OCI-LY1 (cell line): ENCODE measurements around the gene SH2D5.

Experiments
- H2AFZ ChIP-seq: fragments of 200-600 bp; sonication (generic), shearing (Covaris generic); 2 replicates; pipeline ENCODE4 v1.6.0; 2014; ENCODE audit warnings: antibody characterized with exemption, mild to moderate bottlenecking, low read length
- H3F3A ChIP-seq: fragments of 200-600 bp; sonication (generic), shearing (Covaris generic); 2 replicates; pipeline ENCODE4 v1.6.0; 2014; ENCODE audit warnings: mild to moderate bottlenecking, antibody characterized with exemption, low read length, moderate library complexity; ENCODE audit not compliant: insufficient read depth
- H3K27ac ChIP-seq: fragments of 200-600 bp; sonication (generic); 2 replicates; pipeline ENCODE4 v1.5.1; 2014; ENCODE audit warnings: low read length, mixed run types, mild to moderate bottlenecking, low read depth; ENCODE audit not compliant: poor library complexity, severe bottlenecking
- H3K27me3 ChIP-seq: fragments of 200-600 bp; sonication (generic); 2 replicates; pipeline ENCODE4 v1.6.0; 2014; ENCODE audit warnings: antibody characterized with exemption, mild to moderate bottlenecking, low read length, moderate library complexity; ENCODE audit not compliant: insufficient read depth
- H3K36me3 ChIP-seq: fragments of 200-600 bp; sonication (generic); 2 replicates; pipeline ENCODE4 v1.6.1; 2014; ENCODE audit warnings: mild to moderate bottlenecking, antibody characterized with exemption, low read length, moderate library complexity, mixed read lengths; ENCODE audit not compliant: insufficient read depth
- H3K4me1 ChIP-seq: fragments of 200-600 bp; sonication (generic); 2 replicates; pipeline ENCODE4 v1.5.1; 2014; ENCODE audit warnings: mild to moderate bottlenecking, low read length, moderate library complexity; ENCODE audit not compliant: insufficient read depth, severe bottlenecking
- H3K4me2 ChIP-seq: fragments of 200-600 bp; sonication (generic), shearing (Covaris generic); 2 replicates; pipeline ENCODE4 v1.6.1; 2014; ENCODE audit warnings: low read length
- H3K4me3 ChIP-seq: fragments of 200-600 bp; sonication (generic); 2 replicates; pipeline ENCODE4 v1.5.1; 2014; ENCODE audit warnings: low read length, low read depth, mild to moderate bottlenecking, mixed read lengths; ENCODE audit not compliant: poor library complexity, severe bottlenecking
- H3K79me2 ChIP-seq: fragments of 200-600 bp; shearing (Covaris generic); 2 replicates; pipeline ENCODE4 v1.6.1; 2016; ENCODE audit warnings: mixed run types, low read length, mixed read lengths; ENCODE audit not compliant: insufficient read depth
- H3K9ac ChIP-seq: fragments of 200-600 bp; sonication (generic), shearing (Covaris generic); 2 replicates; pipeline ENCODE4 v1.6.1; 2014; ENCODE audit warnings: mild to moderate bottlenecking, low read length, mixed read lengths
- H3K9me2 ChIP-seq: fragments of 200-600 bp; sonication (generic), shearing (Covaris generic); 2 replicates; pipeline ENCODE4 v1.6.1; 2014; ENCODE audit warnings: low read depth, mild to moderate bottlenecking, low read length, mixed read lengths
- H3K9me3 ChIP-seq: fragments of 200-600 bp; shearing (Covaris generic); 2 replicates; pipeline ENCODE4 v1.6.1; 2014; ENCODE audit warnings: low read length, mixed read lengths
- H4K20me1 ChIP-seq: fragments of 200-600 bp; sonication (generic), shearing (Covaris generic); 2 replicates; pipeline ENCODE4 v1.6.0; 2016; ENCODE audit warnings: mild to moderate bottlenecking, low read length; ENCODE audit not compliant: insufficient read depth
- EZH2 ChIP-seq: fragments of 200-600 bp; sonication (generic), shearing (Covaris generic); IDR thresholded peaks from 2 replicates; pipeline ENCODE4 v1.8.0; 2017; ENCODE audit warnings: borderline replicate concordance, mixed run types, mild to moderate bottlenecking, antibody characterized with exemption, low read length, moderate library complexity, mixed read lengths
- TF ChIP-seq, protein P1 (sequence below): fragments of 200-600 bp; sonication (generic), shearing (Covaris generic); IDR thresholded peaks from 2 replicates; pipeline ENCODE4 v1.5.1; 2017; ENCODE audit warnings: mild to moderate bottlenecking, antibody characterized with exemption, low read length, moderate library complexity, mixed read lengths

SH2D5 gene

DNA sequence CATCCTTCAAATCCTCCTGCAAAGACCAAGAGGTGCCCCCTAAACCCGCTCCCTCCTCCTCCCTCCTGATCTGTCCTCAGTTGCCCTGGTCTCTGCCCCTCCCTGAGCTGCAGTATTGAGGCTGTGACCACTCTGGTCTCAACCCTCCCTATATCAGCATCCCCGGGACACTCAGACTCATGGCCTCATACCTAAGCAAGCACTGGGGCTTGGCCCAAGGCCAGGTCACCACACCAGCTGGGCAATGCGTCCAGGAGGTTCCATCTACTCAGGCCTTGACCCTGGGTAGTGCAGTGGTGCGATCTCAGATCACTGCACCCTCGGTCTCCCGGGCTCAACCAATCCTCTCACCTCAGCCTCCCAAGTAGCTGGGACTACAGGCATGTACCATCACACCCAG, 24.4 kb downstream of the SH2D5 start:
- no peaks in the 10 kb centered on the region for H3K9me2 ChIP-seq
- H3K79me2 ChIP-seq, result no peaks in the 10 kb centered on the region
- TF ChIP-seq, protein P1, sequence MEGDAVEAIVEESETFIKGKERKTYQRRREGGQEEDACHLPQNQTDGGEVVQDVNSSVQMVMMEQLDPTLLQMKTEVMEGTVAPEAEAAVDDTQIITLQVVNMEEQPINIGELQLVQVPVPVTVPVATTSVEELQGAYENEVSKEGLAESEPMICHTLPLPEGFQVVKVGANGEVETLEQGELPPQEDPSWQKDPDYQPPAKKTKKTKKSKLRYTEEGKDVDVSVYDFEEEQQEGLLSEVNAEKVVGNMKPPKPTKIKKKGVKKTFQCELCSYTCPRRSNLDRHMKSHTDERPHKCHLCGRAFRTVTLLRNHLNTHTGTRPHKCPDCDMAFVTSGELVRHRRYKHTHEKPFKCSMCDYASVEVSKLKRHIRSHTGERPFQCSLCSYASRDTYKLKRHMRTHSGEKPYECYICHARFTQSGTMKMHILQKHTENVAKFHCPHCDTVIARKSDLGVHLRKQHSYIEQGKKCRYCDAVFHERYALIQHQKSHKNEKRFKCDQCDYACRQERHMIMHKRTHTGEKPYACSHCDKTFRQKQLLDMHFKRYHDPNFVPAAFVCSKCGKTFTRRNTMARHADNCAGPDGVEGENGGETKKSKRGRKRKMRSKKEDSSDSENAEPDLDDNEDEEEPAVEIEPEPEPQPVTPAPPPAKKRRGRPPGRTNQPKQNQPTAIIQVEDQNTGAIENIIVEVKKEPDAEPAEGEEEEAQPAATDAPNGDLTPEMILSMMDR, result no peak
- no peak for TF ChIP-seq EZH2
- H3K9me3 ChIP-seq, result no peaks in the 10 kb centered on the region
- no peaks in the 10 kb centered on the region for H3F3A ChIP-seq
- no peak overlapping the region for H3K4me3 ChIP-seq
- no peak overlapping the region for H3K4me2 ChIP-seq
- no peak overlapping the region for H3K27ac ChIP-seq
- no peak overlapping the region for H2AFZ ChIP-seq
- no peaks in the 10 kb centered on the region for H3K36me3 ChIP-seq
- H4K20me1 ChIP-seq, result no peaks in the 10 kb centered on the region
- H3K9ac ChIP-seq, result no peak overlapping the region
- H3K27me3 ChIP-seq, result peaks cover 6% of the 10 kb centered on the region
- no peaks in the 10 kb centered on the region for H3K4me1 ChIP-seq

DNA sequence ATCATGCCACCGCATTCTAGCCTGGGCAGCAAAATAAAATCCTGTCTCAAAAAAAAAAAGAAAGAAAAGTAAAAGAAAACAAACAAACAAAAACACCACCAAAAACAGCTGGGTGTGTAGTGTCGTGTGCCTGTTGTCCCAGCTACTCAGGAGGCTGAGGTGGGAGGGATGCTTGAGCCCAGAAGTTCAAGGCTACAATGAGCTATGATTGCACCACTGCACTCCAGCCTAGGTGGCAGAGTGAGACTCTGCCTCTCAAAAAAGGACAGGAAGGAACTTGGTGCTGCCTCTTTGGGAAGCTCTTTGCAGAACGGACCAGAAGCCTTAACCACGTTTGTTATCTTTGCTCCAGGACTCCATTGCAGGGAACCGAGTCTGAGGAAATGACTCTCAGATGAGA, 25.7 kb downstream of the SH2D5 start:
- H3K27me3 ChIP-seq, result peaks cover 6% of the 10 kb centered on the region
- no peak overlapping the region for H2AFZ ChIP-seq
- no peaks in the 10 kb centered on the region for H4K20me1 ChIP-seq
- no peaks in the 10 kb centered on the region for H3K9me2 ChIP-seq
- H3K27ac ChIP-seq, result no peak overlapping the region
- no peaks in the 10 kb centered on the region for H3F3A ChIP-seq
- H3K36me3 ChIP-seq, result no peaks in the 10 kb centered on the region
- H3K79me2 ChIP-seq, result no peaks in the 10 kb centered on the region
- no peaks in the 10 kb centered on the region for H3K9me3 ChIP-seq
- H3K4me2 ChIP-seq, result no peak overlapping the region
- TF ChIP-seq, protein P1, result no peak
- TF ChIP-seq EZH2, result no peak
- H3K4me1 ChIP-seq, result no peaks in the 10 kb centered on the region
- H3K4me3 ChIP-seq, result no peak overlapping the region
- no peak overlapping the region for H3K9ac ChIP-seq

DNA sequence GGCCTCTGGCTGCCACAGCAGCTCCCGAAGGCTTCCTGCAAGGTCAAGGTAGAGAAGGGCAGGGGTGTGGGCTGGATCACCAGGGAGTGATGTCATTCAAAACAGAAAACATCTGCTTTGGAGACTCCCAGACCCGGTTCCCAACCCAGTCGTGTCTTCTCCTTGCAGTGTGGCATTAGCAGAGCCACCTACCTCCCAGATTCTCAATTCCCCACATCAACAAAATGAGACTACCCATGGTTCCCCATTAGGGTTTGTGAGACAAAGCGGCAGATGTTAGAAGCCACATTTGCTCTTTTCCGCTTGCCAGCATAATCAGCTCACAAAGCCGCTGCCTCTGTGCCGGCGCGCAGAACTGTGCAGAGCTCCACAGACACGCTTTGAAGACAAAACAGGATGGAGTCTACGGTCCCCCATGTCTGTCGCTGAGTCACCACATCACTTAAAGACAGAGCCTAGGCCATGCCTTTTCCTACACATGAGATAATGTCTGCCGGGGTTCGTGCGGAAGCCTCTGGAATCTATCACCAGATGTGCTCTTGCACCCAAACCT, 27.2 kb downstream of the SH2D5 start:
- Histone ChIP-seq H3K27me3 (peaks cover 6% of the 10 kb centered on the region), H3F3A (no peaks in the 10 kb centered on the region), H3K79me2 (no peaks in the 10 kb centered on the region), H3K4me1 (no peaks in the 10 kb centered on the region), H3K9me3 (no peaks in the 10 kb centered on the region), H3K27ac (no peak overlapping the region), H4K20me1 (no peaks in the 10 kb centered on the region), H3K9me2 (no peaks in the 10 kb centered on the region), H2AFZ (no peak overlapping the region), H3K4me2 (no peak overlapping the region), H3K36me3 (no peaks in the 10 kb centered on the region), H3K4me3 (no peak overlapping the region), H3K9ac (no peak overlapping the region)
- TF ChIP-seq, protein P1, result no peak
- TF ChIP-seq EZH2, result no peak
